ENCODE measurements around the gene NRSN2.
A peak's percentile ranks its signal among the peaks of the same experiment; 100 is the strongest.

NRSN2 gene

GRCh38 chr20:347317-347639 lies 367 bp downstream of the NRSN2 start:
- peak overlapping the region; percentile 57 for H3K9ac ChIP-seq (ENCODE audit: low read depth, low read length, poor library complexity, severe bottlenecking)
- H3F3A ChIP-seq (ENCODE audit: low read depth) = 0 out of 2 replicates have a peak, but pooled peaks cover 3% of the 10 kb centered on the region

GRCh38 chr20:347640-348484 lies 951 bp downstream of the NRSN2 start:
- H2AFZ ChIP-seq (ENCODE audit: low read length) = peak overlapping the region; percentile 88

More at GRCh38 chr20:347317-347639, 367 bp downstream of the NRSN2 start:
- Histone ChIP-seq H4K20me1 (ENCODE audit: insufficient read depth, low read length, poor library complexity, severe bottlenecking) (no peaks in the 10 kb centered on the region), H3K4me1 (ENCODE audit: insufficient read depth, low read length, poor library complexity, severe bottlenecking) (peaks cover 18% of the 10 kb centered on the region), H3K9me3 (ENCODE audit: insufficient read depth, low read depth, low read length) (no peaks in the 10 kb centered on the region), H3K27me3 (ENCODE audit: insufficient read depth, low read length, poor library complexity, severe bottlenecking) (no peaks in the 10 kb centered on the region), H2AFZ (ENCODE audit: low read length) (peak overlapping the region; percentile 88; the same call in 1 of the 2 replicates), H3K4me3 (ENCODE audit: low read length, poor library complexity, severe bottlenecking) (peak overlapping the region; percentile 76), H3K36me3 (ENCODE audit: insufficient read depth, low read length) (no peaks in the 10 kb centered on the region), H3K4me2 (ENCODE audit: low read depth, low read length, poor library complexity, severe bottlenecking) (peak overlapping the region; percentile 87), H3K79me2 (ENCODE audit: insufficient read depth, low read length) (no peaks in the 10 kb centered on the region), H3K9me2 (replicated peaks; ENCODE audit: low read depth, low read length) (no peaks in the 10 kb centered on the region)
- TF ChIP-seq, protein P1, sequence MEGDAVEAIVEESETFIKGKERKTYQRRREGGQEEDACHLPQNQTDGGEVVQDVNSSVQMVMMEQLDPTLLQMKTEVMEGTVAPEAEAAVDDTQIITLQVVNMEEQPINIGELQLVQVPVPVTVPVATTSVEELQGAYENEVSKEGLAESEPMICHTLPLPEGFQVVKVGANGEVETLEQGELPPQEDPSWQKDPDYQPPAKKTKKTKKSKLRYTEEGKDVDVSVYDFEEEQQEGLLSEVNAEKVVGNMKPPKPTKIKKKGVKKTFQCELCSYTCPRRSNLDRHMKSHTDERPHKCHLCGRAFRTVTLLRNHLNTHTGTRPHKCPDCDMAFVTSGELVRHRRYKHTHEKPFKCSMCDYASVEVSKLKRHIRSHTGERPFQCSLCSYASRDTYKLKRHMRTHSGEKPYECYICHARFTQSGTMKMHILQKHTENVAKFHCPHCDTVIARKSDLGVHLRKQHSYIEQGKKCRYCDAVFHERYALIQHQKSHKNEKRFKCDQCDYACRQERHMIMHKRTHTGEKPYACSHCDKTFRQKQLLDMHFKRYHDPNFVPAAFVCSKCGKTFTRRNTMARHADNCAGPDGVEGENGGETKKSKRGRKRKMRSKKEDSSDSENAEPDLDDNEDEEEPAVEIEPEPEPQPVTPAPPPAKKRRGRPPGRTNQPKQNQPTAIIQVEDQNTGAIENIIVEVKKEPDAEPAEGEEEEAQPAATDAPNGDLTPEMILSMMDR (conservative IDR thresholded peaks at IDR 0.05; ENCODE audit: low read length) = no peak
- TF ChIP-seq EZH2phosphoT487 (IDR thresholded peaks at IDR 0.05; ENCODE audit: borderline replicate concordance) = no peak

DNA sequence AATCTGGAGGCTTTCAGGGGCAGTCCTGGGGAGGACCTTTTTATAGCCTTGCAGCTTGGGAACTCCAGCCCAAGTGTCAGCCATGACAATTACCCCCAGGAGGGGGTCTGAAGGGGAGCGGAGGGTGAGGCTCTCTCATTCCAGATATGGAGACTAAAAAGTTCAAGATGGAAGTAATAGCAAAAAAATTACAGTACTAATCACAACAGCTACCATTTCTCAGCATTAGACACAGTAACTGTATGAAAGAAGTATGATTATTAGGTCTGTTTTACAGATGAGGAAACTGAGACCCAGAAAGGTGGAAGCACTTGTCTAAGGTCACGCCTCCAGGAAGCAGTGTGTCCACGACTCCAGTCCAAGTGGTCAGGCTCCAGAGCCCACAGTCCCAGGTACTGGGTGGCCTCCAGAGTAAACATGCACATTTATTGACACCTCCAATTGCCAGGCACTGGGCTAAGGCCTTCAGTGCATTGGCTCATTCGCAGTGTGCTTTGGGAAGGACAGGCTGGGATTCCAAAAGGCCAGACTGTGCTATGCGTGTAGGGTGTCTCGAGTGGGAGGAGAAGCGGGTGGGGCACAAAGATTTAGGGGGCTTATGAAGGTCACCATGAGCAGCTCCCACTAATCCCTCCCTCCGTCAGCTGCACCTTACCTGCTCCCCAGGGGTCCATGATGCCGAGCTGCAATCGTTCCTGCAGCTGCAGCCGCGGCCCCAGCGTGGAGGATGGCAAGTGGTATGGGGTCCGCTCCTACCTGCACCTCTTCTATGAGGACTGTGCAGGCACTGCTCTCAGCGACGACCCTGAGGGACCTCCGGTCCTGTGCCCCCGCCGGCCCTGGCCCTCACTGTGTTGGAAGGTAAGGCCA lies 2.3 kb downstream of the NRSN2 start:
- Histone ChIP-seq H4K20me1 (ENCODE audit: insufficient read depth, low read length, poor library complexity, severe bottlenecking) (no peaks in the 10 kb centered on the region), H3K4me2 (ENCODE audit: low read depth, low read length, poor library complexity, severe bottlenecking) (peak overlapping the region; percentile 87), H3K4me1 (ENCODE audit: insufficient read depth, low read length, poor library complexity, severe bottlenecking) (peaks cover 20% of the 10 kb centered on the region), H3F3A (ENCODE audit: low read depth) (0 out of 2 replicates have a peak, but pooled peaks cover 3% of the 10 kb centered on the region), H3K9me3 (ENCODE audit: insufficient read depth, low read depth, low read length) (no peaks in the 10 kb centered on the region), H3K9me2 (replicated peaks; ENCODE audit: low read depth, low read length) (no peaks in the 10 kb centered on the region), H3K79me2 (ENCODE audit: insufficient read depth, low read length) (no peaks in the 10 kb centered on the region), H2AFZ (ENCODE audit: low read length) (no peak overlapping the region), H3K9ac (ENCODE audit: low read depth, low read length, poor library complexity, severe bottlenecking) (no peak overlapping the region), H3K36me3 (ENCODE audit: insufficient read depth, low read length) (no peaks in the 10 kb centered on the region), H3K4me3 (ENCODE audit: low read length, poor library complexity, severe bottlenecking) (peak overlapping the region; percentile 76), H3K27me3 (ENCODE audit: insufficient read depth, low read length, poor library complexity, severe bottlenecking) (no peaks in the 10 kb centered on the region)
- TF ChIP-seq, protein P1 (conservative IDR thresholded peaks at IDR 0.05; ENCODE audit: low read length) = no peak
- no peak for TF ChIP-seq EZH2phosphoT487 (IDR thresholded peaks at IDR 0.05; ENCODE audit: borderline replicate concordance)

More at GRCh38 chr20:347640-348484, 951 bp downstream of the NRSN2 start:
- Histone ChIP-seq H3K9me3 (ENCODE audit: insufficient read depth, low read depth, low read length) (no peaks in the 10 kb centered on the region), H3K9me2 (replicated peaks; ENCODE audit: low read depth, low read length) (no peaks in the 10 kb centered on the region), H3K4me2 (ENCODE audit: low read depth, low read length, poor library complexity, severe bottlenecking) (peak overlapping the region; percentile 87), H3K9ac (ENCODE audit: low read depth, low read length, poor library complexity, severe bottlenecking) (peak overlapping the region; percentile 57), H3K4me3 (ENCODE audit: low read length, poor library complexity, severe bottlenecking) (peak overlapping the region; percentile 76), H4K20me1 (ENCODE audit: insufficient read depth, low read length, poor library complexity, severe bottlenecking) (no peaks in the 10 kb centered on the region), H3K79me2 (ENCODE audit: insufficient read depth, low read length) (no peaks in the 10 kb centered on the region), H3F3A (ENCODE audit: low read depth) (0 out of 2 replicates have a peak, but pooled peaks cover 3% of the 10 kb centered on the region), H3K4me1 (ENCODE audit: insufficient read depth, low read length, poor library complexity, severe bottlenecking) (peaks cover 20% of the 10 kb centered on the region), H3K27me3 (ENCODE audit: insufficient read depth, low read length, poor library complexity, severe bottlenecking) (no peaks in the 10 kb centered on the region), H3K36me3 (ENCODE audit: insufficient read depth, low read length) (no peaks in the 10 kb centered on the region)
- TF ChIP-seq, protein P1 (conservative IDR thresholded peaks at IDR 0.05; ENCODE audit: low read length) = no peak
- TF ChIP-seq EZH2phosphoT487 (IDR thresholded peaks at IDR 0.05; ENCODE audit: borderline replicate concordance) = no peak

All from Loucy (cell line).